Esophagus (tissue), 2 donors: ENCODE data around the gene PDCD4. TPM values are rescaled to one million over a fixed set of nuclear protein-coding genes. Genes with fewer than 3 reads are reported as not detected.
"Not testable (repeated sequence)": the region's sequence is repeated elsewhere in the genome, so short reads cannot be mapped to it uniquely, and the experiment has no call there.

Experiments used
- H3K27ac ChIP-seq, 2 donors: one replicate each; pipeline ENCODE4 v1.5.1; 2013; ENCODE audit warnings: low read depth in 2 of 2, mild to moderate bottlenecking in 2 of 2, inconsistent platforms in 1 of 2, low read length in 1 of 2, moderate library complexity in 1 of 2
- H3K27me3 ChIP-seq, 2 donors: one replicate each; pipeline ENCODE4 v1.6.1; 2013; ENCODE audit warnings: low read length in 2 of 2, control low read depth in 1 of 2, mild to moderate bottlenecking in 1 of 2; ENCODE audit not compliant: insufficient read depth in 2 of 2, control insufficient read depth in 1 of 2
- H3K36me3 ChIP-seq, 2 donors: one replicate each; pipeline ENCODE4 v1.6.1; 2013; ENCODE audit warnings: low read length in 1 of 2; ENCODE audit not compliant: control insufficient read depth in 2 of 2, insufficient read depth in 2 of 2
- H3K4me1 ChIP-seq, 2 donors: one replicate each; pipeline ENCODE4 v1.6.1; 2013; ENCODE audit warnings: low read length in 1 of 2; ENCODE audit not compliant: control insufficient read depth in 2 of 2, insufficient read depth in 2 of 2
- H3K4me3 ChIP-seq, 2 donors: one replicate each; pipeline ENCODE4 v1.5.1; 2013; ENCODE audit warnings: low read length in 2 of 2, mild to moderate bottlenecking in 2 of 2, low read depth in 1 of 2, moderate library complexity in 1 of 2
- H3K9me3 ChIP-seq, 2 donors: one replicate each; pipeline ENCODE4 v1.6.1; 2013; ENCODE audit warnings: mild to moderate bottlenecking in 2 of 2, low read depth in 1 of 2, low read length in 1 of 2, moderate library complexity in 1 of 2; ENCODE audit not compliant: control insufficient read depth in 2 of 2, insufficient read depth in 1 of 2
- WGBS, 2 donors: extraction: QIAGEN DNeasy Blood & Tissue Kit; methylation state at CpG; one replicate each; pipeline ENCODE4 v1.1.7; 2013; 5-methylcytosine and 5-hydroxymethylcytosine counted together
- polyA plus RNA-seq, 2 donors: library from polyadenylated mRNA; stranded (reverse); fragments of 200-250 nt; gene quantifications; one replicate each; pipeline ENCODE4 v1.2.3, GENCODE V29; 2013
- donor health status: healthy with polysubstance abuse.
- donor health status: Bipolar disorder and iron deficiency.

The PDCD4 gene
- polyA plus RNA-seq, 2 donors: 116 to 203 TPM

DNA sequence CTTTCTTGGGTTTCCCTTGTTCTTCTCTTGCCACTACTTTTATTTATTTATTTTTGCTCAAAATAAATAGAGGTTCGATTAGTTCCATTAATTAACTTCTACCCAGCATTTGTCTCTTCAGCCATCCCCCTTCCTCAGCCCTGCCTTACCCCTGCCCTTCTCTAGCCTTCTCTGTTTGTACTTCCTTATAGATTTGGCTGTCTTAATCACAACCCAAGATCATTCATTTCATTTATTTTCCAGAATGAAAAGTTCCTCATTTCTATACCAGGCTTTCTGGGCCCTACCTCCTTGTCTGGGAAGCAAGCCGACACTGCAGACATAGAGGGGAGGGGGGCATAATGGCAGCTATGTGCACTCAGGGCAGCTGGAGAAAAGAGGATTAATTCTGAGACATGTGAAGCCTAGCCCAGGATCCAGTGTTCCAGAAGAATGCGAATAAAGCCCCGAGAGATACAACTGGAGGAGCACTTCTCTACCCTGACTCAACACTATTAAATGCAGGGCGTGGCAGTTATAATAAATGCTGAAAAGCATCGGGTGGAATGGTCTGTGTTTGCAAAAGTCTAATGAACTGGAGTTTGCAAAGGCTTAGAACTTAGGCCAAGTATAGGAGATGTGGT lies 6.4 kb upstream of the PDCD4 start:
- WGBS, 2 donors: 18 to 22% methylated on average over 6 of the region's 6 CpGs
- peaks cover 3 to 13% of the 10 kb centered on the region in 2 donors for H3K4me1 ChIP-seq
- peak overlapping the region; percentile 98 for H3K27ac ChIP-seq
- no peaks in the 10 kb centered on the region for H3K36me3 ChIP-seq
- no peaks in the 10 kb centered on the region for H3K9me3 ChIP-seq
- H3K27me3 ChIP-seq: no peaks in the 10 kb centered on the region
- H3K4me3 ChIP-seq: no peak overlapping the region

DNA sequence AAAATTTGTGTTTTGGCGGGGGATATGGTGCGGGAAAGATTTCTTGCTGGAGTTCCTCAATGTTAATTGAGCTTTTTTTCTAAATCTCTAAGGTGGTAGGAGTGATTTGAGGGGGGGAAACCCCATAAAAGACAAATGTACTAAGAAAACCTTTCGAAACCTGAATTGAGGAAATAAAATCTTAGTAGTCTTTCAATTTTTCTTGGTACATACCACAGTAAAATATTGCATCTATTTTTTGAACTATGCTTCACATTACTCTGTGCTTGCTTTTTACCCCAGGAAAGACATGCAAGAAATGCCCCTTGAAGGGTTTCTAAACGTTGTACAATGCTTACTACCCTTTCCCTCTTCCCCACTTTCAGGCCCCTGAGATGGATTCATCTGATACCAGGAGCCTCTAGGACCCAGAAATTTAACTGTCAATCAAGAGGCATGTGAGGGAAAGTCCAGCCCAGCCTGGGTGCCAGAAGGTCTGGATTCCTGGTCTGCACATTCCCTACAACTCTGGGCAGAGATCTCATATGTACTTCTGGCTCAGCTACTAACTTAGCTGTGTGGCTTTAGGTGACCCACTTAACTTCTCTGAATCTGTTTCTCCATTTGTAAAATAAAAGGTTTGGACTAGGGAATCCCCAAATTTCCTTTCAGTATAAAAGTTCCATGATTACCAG lies 5.8 kb upstream of the PDCD4 start:
- Histone ChIP-seq H3K27ac (peak overlapping the region; percentile 98), H3K36me3 (no peaks in the 10 kb centered on the region), H3K4me3 (no peak overlapping the region), H3K27me3 (no peaks in the 10 kb centered on the region), H3K9me3 (no peaks in the 10 kb centered on the region), H3K4me1 (peaks cover 0 to 9% of the 10 kb centered on the region in 2 donors)
- WGBS, 2 donors: 26 to 34% methylated on average over 4 of the region's 4 CpGs

DNA sequence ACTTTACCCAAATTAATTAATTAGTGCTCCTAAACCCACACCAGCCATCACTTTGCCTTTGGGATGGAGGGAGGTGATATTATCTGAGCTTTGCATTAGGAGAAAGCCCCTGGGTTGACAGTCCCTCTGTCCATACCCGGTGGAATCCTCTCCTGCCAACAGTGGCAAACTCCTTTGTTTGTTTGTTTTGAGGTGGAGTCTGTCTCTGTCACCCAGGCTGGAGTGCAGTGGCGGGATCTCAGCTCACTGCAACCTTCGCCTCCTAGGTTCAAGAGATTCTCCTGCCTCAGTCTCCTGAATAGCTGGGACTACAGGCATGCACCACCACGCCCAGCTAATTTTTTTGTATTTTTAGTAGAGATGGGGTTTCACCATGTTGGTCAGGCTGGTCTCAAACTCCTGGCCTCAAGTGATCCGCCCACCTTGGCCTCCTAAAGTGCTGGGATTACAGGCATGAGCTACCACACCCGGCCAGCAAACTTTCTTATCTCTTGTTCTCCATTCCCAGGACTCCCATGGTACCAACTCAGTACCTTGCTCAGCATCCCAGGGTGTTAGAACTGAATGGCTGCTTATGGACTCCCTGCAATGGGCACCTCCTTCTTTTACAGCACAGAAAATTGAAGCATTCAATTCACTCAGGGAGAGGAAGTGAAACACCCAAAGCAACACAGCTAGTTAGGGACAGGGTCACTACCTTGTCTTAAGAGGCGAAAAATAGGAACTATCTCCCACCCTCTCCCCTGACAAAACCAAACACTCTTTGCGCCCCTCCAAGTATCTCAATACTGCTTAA lies 4.5 kb upstream of the PDCD4 start:
- not testable (repeated sequence) for H3K4me1 ChIP-seq, H3K27me3 ChIP-seq, H3K4me3 ChIP-seq, H3K9me3 ChIP-seq, H3K36me3 ChIP-seq
- 79% methylated on average over 8 of the region's 8 CpGs for WGBS, 2 donors
- H3K27ac ChIP-seq: peak overlapping the region; percentile 26 to 44

- Histone ChIP-seq H3K27me3 (no peaks in the 10 kb centered on the region), H3K4me1 (peaks cover 0 to 7% of the 10 kb centered on the region in 2 donors), H3K27ac (peak overlapping the region in 1 of 2 donors; percentile 26), H3K36me3 (no peaks in the 10 kb centered on the region), H3K9me3 (no peaks in the 10 kb centered on the region), H3K4me3 (no peak overlapping the region)
- 58 to 68% methylated on average over 4 of the region's 4 CpGs for WGBS, 2 donors
These were observed 3.8 kb upstream of the PDCD4 start for GRCh38 chr10:110867807-110868465.

DNA sequence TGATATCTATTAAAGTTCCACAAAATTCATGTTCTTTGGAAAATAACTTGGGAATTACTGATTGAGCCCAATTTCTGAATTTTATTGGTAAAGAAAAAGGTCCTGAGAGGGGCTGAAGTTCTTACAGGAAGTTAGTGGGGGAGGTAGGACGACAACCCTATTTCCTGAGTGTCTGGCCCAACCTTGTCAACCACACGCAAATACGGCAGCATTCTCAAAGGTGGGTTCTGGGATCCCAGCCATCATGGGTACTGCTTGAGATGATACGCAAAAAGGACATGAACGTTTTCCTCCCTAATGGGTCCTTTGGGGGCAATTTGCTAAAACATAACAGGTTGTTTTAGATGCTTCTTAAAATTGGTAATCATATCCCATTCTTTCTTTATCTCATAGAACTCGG lies 2.7 kb upstream of the PDCD4 start:
- H3K4me1 ChIP-seq: peaks cover 0 to 3% of the 10 kb centered on the region in 2 donors
- no peak overlapping the region for H3K4me3 ChIP-seq
- no peaks in the 10 kb centered on the region for H3K27me3 ChIP-seq
- no peak overlapping the region for H3K27ac ChIP-seq
- no peaks in the 10 kb centered on the region for H3K36me3 ChIP-seq
- 76 to 79% methylated on average over 6 of the region's 6 CpGs for WGBS, 2 donors
- H3K9me3 ChIP-seq: no peaks in the 10 kb centered on the region

- peaks cover 0 to under 1% of the 10 kb centered on the region in 2 donors for H3K36me3 ChIP-seq
- H3K27me3 ChIP-seq: no peaks in the 10 kb centered on the region
- peak overlapping the region; percentile 90 to 94 for H3K27ac ChIP-seq
- H3K9me3 ChIP-seq: no peaks in the 10 kb centered on the region
- 58 to 65% methylated on average over 13 of the region's 13 CpGs for WGBS, 2 donors
- H3K4me1 ChIP-seq: no peaks in the 10 kb centered on the region
- peak overlapping the region; percentile 81 to 86 for H3K4me3 ChIP-seq
These were observed 868 bp upstream of the PDCD4 start for GRCh38 chr10:110870823-110871297.

DNA sequence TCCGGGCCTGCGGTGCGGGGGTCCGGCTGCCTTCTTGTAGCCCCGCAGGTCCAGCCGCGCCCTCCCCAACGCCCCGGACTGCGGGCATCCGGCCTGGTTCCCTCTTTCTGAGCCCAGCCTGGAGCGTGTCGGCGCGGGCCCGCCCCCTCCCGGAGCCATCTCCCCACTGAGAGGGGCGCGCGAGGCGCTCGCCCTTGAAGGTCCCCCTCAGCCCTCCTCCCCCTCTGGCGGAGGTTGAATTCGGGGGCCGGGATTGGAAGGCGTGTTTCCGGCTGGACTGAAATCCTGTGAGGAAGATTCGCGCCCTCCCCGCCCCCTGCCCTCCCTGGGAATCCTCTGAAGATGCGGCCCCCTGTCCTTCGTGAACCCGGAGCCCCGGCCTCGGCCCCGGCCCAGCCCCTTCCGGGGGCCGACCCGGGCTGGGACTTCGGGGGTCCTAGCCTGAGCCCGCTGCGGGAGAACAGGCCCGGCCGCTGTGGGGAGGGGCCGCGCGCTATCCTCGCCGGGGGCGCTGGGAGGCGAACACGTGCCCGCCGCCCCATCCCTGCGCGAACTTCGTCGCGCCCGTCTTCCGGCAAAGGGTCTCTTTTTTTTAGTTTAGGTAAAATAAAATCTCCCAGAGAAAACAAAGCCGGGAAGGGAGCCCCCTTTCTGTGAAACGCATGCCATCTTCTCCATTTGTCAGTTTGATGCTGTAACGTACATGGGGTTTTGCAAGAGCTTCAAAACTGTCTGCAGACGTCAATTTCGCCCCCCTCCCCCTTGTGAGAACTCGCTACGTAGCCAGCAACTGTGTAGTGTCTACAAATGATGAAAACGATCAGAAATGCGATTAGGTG lies 636 bp downstream of the PDCD4 start:
- Histone ChIP-seq H3K36me3 (peaks cover 2% of the 10 kb centered on the region in 2 donors), H3K27me3 (no peaks in the 10 kb centered on the region), H3K4me1 (no peaks in the 10 kb centered on the region), H3K4me3 (peak overlapping the region; percentile 81 to 86), H3K27ac (peak overlapping the region; percentile 94 to 98), H3K9me3 (no peaks in the 10 kb centered on the region)
- 1% methylated on average over 49 to 70 of the region's 70 CpGs for WGBS, 2 donors

GRCh38 chr10:110872984-110873923 lies 1.5 kb downstream of the PDCD4 start:
- H3K4me3 ChIP-seq: peak overlapping the region; percentile 81 to 86
- peak overlapping the region; percentile 94 to 98 for H3K27ac ChIP-seq
- no peaks in the 10 kb centered on the region for H3K4me1 ChIP-seq
- H3K27me3 ChIP-seq: no peaks in the 10 kb centered on the region
- 1 to 2% methylated on average over 16 of the region's 16 CpGs for WGBS, 2 donors
- H3K9me3 ChIP-seq: no peaks in the 10 kb centered on the region
- H3K36me3 ChIP-seq: peaks cover 2% of the 10 kb centered on the region in 2 donors
